ENCODE results near the gene DOCK1.

The DOCK1 gene

DNA sequence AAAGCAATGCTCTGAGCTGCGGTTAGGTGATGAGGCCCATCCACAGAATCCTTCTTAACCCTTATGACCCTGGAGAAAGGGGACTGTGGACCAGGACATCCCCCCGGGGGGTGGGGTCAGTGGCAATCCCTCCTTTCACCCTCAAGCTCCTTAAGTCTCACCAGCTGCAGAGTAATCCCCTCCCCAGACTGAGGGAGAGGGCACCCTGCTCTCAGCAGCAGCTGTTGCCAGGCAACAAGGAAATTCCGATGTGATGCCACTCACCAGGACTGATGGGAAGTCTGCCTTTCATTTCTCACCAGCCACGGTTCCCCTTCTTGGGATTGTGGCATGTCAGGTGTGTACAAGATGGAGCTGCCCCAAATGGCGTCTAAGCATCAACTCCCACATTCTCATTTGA is 129.6 kb downstream of the DOCK1 start:
- Histone ChIP-seq H3K9me2 (replicated peaks; ENCODE audit: low read depth, low read length) (no peaks in the 10 kb centered on the region), H3K27me3 (ENCODE audit: insufficient read depth, low read length, poor library complexity, severe bottlenecking) (no peaks in the 10 kb centered on the region), H4K20me1 (ENCODE audit: insufficient read depth, low read length, poor library complexity, severe bottlenecking) (no peaks in the 10 kb centered on the region), H3K4me3 (ENCODE audit: low read length, poor library complexity, severe bottlenecking) (no peak overlapping the region), H3F3A (ENCODE audit: low read depth) (no peaks in the 10 kb centered on the region), H3K79me2 (ENCODE audit: insufficient read depth, low read length) (no peaks in the 10 kb centered on the region), H3K9me3 (ENCODE audit: insufficient read depth, low read depth, low read length) (no peaks in the 10 kb centered on the region), H3K4me1 (ENCODE audit: insufficient read depth, low read length, poor library complexity, severe bottlenecking) (no peaks in the 10 kb centered on the region), H3K9ac (ENCODE audit: low read depth, low read length, poor library complexity, severe bottlenecking) (no peak overlapping the region), H3K36me3 (ENCODE audit: insufficient read depth, low read length) (no peaks in the 10 kb centered on the region), H2AFZ (ENCODE audit: low read length) (no peak overlapping the region), H3K4me2 (ENCODE audit: low read depth, low read length, poor library complexity, severe bottlenecking) (no peak overlapping the region)
- TF ChIP-seq CTCF (conservative IDR thresholded peaks at IDR 0.05; ENCODE audit: low read length) (no peak), EZH2phosphoT487 (IDR thresholded peaks at IDR 0.05; ENCODE audit: borderline replicate concordance) (no peak)

DNA sequence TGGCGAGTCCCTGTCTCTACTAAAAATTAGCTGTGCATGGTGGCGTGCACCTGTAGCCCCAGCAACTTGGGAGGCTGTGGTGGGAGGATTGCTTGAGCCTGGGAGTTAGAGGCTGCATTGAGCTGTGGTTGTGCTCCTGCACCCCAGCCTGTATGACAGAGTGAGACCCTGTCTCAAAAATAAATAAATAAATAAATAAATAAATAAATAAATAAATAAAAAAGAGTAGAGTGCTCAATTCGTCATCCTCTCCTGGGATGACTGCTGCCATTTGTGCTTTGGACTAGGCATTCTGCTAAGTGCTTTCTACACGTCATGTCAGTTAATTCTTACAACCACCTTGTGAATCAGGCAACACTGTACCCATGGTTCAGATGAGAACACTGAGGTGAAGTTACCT is 130.6 kb downstream of the DOCK1 start:
- Histone ChIP-seq H3K36me3 (ENCODE audit: insufficient read depth, low read length) (no peaks in the 10 kb centered on the region), H3K4me2 (ENCODE audit: low read depth, low read length, poor library complexity, severe bottlenecking) (no peak overlapping the region), H3K9ac (ENCODE audit: low read depth, low read length, poor library complexity, severe bottlenecking) (no peak overlapping the region), H3K9me3 (ENCODE audit: insufficient read depth, low read depth, low read length) (no peaks in the 10 kb centered on the region; the same call in 1 of the 2 replicates), H3K4me3 (ENCODE audit: low read length, poor library complexity, severe bottlenecking) (no peak overlapping the region), H2AFZ (ENCODE audit: low read length) (no peak overlapping the region), H3K27me3 (ENCODE audit: insufficient read depth, low read length, poor library complexity, severe bottlenecking) (no peaks in the 10 kb centered on the region), H3K79me2 (ENCODE audit: insufficient read depth, low read length) (no peaks in the 10 kb centered on the region), H3F3A (ENCODE audit: low read depth) (no peaks in the 10 kb centered on the region), H3K9me2 (replicated peaks; ENCODE audit: low read depth, low read length) (no peaks in the 10 kb centered on the region), H3K4me1 (ENCODE audit: insufficient read depth, low read length, poor library complexity, severe bottlenecking) (no peaks in the 10 kb centered on the region), H4K20me1 (ENCODE audit: insufficient read depth, low read length, poor library complexity, severe bottlenecking) (no peaks in the 10 kb centered on the region)
- no peak for TF ChIP-seq CTCF (conservative IDR thresholded peaks at IDR 0.05; ENCODE audit: low read length)
- TF ChIP-seq EZH2phosphoT487 (IDR thresholded peaks at IDR 0.05; ENCODE audit: borderline replicate concordance) = no peak

- no peaks in the 10 kb centered on the region for H3F3A ChIP-seq (ENCODE audit: low read depth)
- H2AFZ ChIP-seq (ENCODE audit: low read length) = no peak overlapping the region
- no peak overlapping the region for H3K4me3 ChIP-seq (ENCODE audit: low read length, poor library complexity, severe bottlenecking)
- H3K9ac ChIP-seq (ENCODE audit: low read depth, low read length, poor library complexity, severe bottlenecking) = no peak overlapping the region
- no peaks in the 10 kb centered on the region for H3K9me2 ChIP-seq (replicated peaks; ENCODE audit: low read depth, low read length)
- no peak overlapping the region for H3K4me2 ChIP-seq (ENCODE audit: low read depth, low read length, poor library complexity, severe bottlenecking)
- H3K9me3 ChIP-seq (ENCODE audit: insufficient read depth, low read depth, low read length) = no peaks in the 10 kb centered on the region; the same call in 1 of the 2 replicates
- no peaks in the 10 kb centered on the region for H3K4me1 ChIP-seq (ENCODE audit: insufficient read depth, low read length, poor library complexity, severe bottlenecking)
- TF ChIP-seq EZH2phosphoT487 (IDR thresholded peaks at IDR 0.05; ENCODE audit: borderline replicate concordance) (no peak), CTCF (conservative IDR thresholded peaks at IDR 0.05; ENCODE audit: low read length) (no peak)
- no peaks in the 10 kb centered on the region for H3K36me3 ChIP-seq (ENCODE audit: insufficient read depth, low read length)
- H3K27me3 ChIP-seq (ENCODE audit: insufficient read depth, low read length, poor library complexity, severe bottlenecking) = no peaks in the 10 kb centered on the region
- H4K20me1 ChIP-seq (ENCODE audit: insufficient read depth, low read length, poor library complexity, severe bottlenecking) = no peaks in the 10 kb centered on the region
- H3K79me2 ChIP-seq (ENCODE audit: insufficient read depth, low read length) = no peaks in the 10 kb centered on the region
These were observed 131.8 kb downstream of the DOCK1 start for GRCh38 chr10:127036987-127037386.
